T-cell (primary cell): Measurements from ENCODE around the gene NCMAP. TPM values are rescaled to one million over a fixed set of nuclear protein-coding genes. Genes with fewer than 3 reads are reported as not detected.

Experiments used
- ATAC-seq, 4 experiments: fragments of 200-7000 bp in 3 of 4; fragments of 150-1000 bp in 1 of 4; cut with Tn5 transposase; replicated peaks in 1 of 4; 1 replicate in 3 of 4; 2 replicates in 1 of 4; pipeline ENCODE4 v1.10.0; 2021; ENCODE audit warnings: moderate library complexity in 3 of 4, mild to moderate bottlenecking in 2 of 4, moderate number of reproducible peaks in 1 of 4
- CTCF ChIA-PET, 2 donors: fragments of 300-600 bp; sonication (Branson Sonifier 250); formaldehyde crosslinking; loops; one replicate each; lab custom pipeline; 2022; ENCODE audit warnings: antibody characterized with exemption in 2 of 2; lab: Charles Lee
- POLR2A ChIA-PET, 2 donors: fragments of 300-600 bp; sonication (Branson Sonifier 250); formaldehyde crosslinking; loops; one replicate each; lab custom pipeline; 2022; ENCODE audit warnings: antibody characterized with exemption in 2 of 2; lab: Charles Lee
- DNase-seq, 35 experiments: peaks; one replicate each; pipeline versions ENCODE4 v3.0.0 to v3.0.0-alpha.2; 2013 to 2023
- H3K27ac ChIP-seq: one replicate; pipeline ENCODE4 v1.5.1; 2013; ENCODE audit warnings: low read length
- H3K27me3 ChIP-seq, 2 experiments: replicated peaks in 1 of 2; 1 replicate in 1 of 2; 2 replicates in 1 of 2; pipeline versions ENCODE4 v1.6.1 to v1.7.0; 2013; ENCODE audit warnings: low read length in 1 of 2, mixed read lengths in 1 of 2; ENCODE audit not compliant: control insufficient read depth in 2 of 2, insufficient read depth in 2 of 2; ENCODE audit errors: extremely low read depth in 1 of 2
- H3K36me3 ChIP-seq, 2 donors: 1 replicate in 1 of 2; 2 replicates in 1 of 2; pipeline versions ENCODE4 v1.6.1 to v1.7.0; 2013; ENCODE audit warnings: low read length in 1 of 2; ENCODE audit not compliant: control insufficient read depth in 2 of 2, insufficient read depth in 1 of 2; ENCODE audit errors: extremely low read depth in 1 of 2
- H3K4me1 ChIP-seq, 2 experiments: 1 replicate in 1 of 2; 2 replicates in 1 of 2; pipeline versions ENCODE4 v1.6.1 to v1.7.0; 2013; ENCODE audit warnings: low read length in 2 of 2, mixed read lengths in 1 of 2; ENCODE audit not compliant: insufficient read depth in 2 of 2, control insufficient read depth in 1 of 2; ENCODE audit errors: extremely low read depth in 1 of 2
- H3K4me3 ChIP-seq, 2 donors: 1 replicate in 1 of 2; 2 replicates in 1 of 2; pipeline versions ENCODE4 v1.5.1 to v1.7.0; 2013; ENCODE audit warnings: mild to moderate bottlenecking in 2 of 2, low read length in 1 of 2, moderate library complexity in 1 of 2; ENCODE audit not compliant: control insufficient read depth in 1 of 2; ENCODE audit errors: extremely low read depth in 1 of 2
- H3K9me3 ChIP-seq: 2 replicates; pipeline ENCODE4 v1.7.0; 2013
- H3K27ac Mint-ChIP-seq, 2 donors: one replicate each; pipeline ENCODE4 v1.8.0; 2020 to 2021; ENCODE audit warnings: mild to moderate bottlenecking in 2 of 2, mixed read lengths in 2 of 2
- H3K27me3 Mint-ChIP-seq, 2 donors: one replicate each; pipeline ENCODE4 v1.8.0; 2021 to 2022; ENCODE audit warnings: mixed read lengths in 2 of 2
- H3K36me3 Mint-ChIP-seq: one replicate; pipeline ENCODE4 v1.8.0; 2021; ENCODE audit warnings: mixed read lengths
- H3K4me1 Mint-ChIP-seq, 3 donors: one replicate each; pipeline ENCODE4 v1.8.0; 2020 to 2022; ENCODE audit warnings: mixed read lengths in 3 of 3, mild to moderate bottlenecking in 1 of 3
- H3K4me3 Mint-ChIP-seq, 3 donors: one replicate each; pipeline ENCODE4 v1.8.0; 2020 to 2022; ENCODE audit warnings: mild to moderate bottlenecking in 3 of 3, mixed read lengths in 3 of 3, moderate library complexity in 3 of 3
- H3K9me3 Mint-ChIP-seq, 3 donors: one replicate each; pipeline ENCODE4 v1.8.0; 2020 to 2022; ENCODE audit warnings: mixed read lengths in 3 of 3
- WGBS: methylation state at CpG from one replicate; pipeline ENCODE4 v1.1.5; 2013; ENCODE audit warnings: missing lambda C conversion rate; ENCODE audit not compliant: insufficient coverage; 5-methylcytosine and 5-hydroxymethylcytosine counted together
- total RNA-seq, 35 experiments: library from RNA in 6 of 35; stranded (reverse) in 6 of 35; fragments of 120-200 nt in 1 of 35; gene quantifications; one replicate each; pipeline versions ENCODE4 v1.2.1 to v1.2.4 and lab custom pipeline; 2013 to 2026

NCMAP gene
- total RNA-seq, 5 donors from 2014 or later (not counting 1 experiment from before 2014, with no cell fraction given): 0.13 to 0.23 (median 0.19) TPM; not detected in 1

DNA sequence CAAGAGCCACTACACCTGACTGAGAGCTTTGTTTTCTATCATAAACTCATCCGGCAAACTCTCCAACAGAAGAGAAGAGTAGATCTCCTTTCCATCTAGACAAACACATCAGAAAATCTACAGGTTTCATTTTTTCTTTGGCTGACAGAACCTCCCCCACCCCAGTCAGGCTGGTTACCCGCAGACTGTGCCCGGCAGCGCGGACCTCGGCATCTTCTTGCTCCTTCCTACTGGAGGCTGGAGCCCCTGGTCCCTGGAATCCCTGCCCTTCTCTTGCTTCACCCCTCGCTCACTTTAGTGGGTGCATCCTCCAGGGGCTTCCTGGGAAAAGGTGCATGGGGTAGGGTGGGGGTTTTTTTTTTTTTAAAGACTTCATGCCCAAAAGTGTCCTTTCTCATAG is 23.0 kb downstream of the NCMAP start:
- 97% methylated on average over 6 of the region's 7 CpGs for WGBS
- ATAC-seq (no peak), DNase-seq (no peak)
- no peaks in the 10 kb centered on the region for H3K36me3 ChIP-seq
- peaks cover 0 to 10% of the 10 kb centered on the region in 2 experiments for H3K27me3 ChIP-seq
- no peaks in the 10 kb centered on the region for H3K9me3 ChIP-seq
- Mint-ChIP-seq H3K27me3 (no peaks in the 10 kb centered on the region), H3K36me3 (no peaks in the 10 kb centered on the region), H3K4me1 (no peaks in the 10 kb centered on the region), H3K9me3 (peaks cover 0 to 2% (median 0%) of the 10 kb centered on the region in 3 donors), H3K27ac (no peak overlapping the region), H3K4me3 (no peak overlapping the region)
- ChIA-PET POLR2A (interaction anchor here in 1 of 2 donors (0.6 kb wide), 1 partner anchor 1193 kb away, joined by 4 read pairs; no protein-coding TSS in a partner anchor), CTCF (interaction anchor here in 1 of 2 donors (0.9 to 1.7 kb wide), 2 partner anchors 8 to 9 kb away, joined by 4 to 8 read pairs; no protein-coding TSS in a partner anchor)
- H3K4me3 ChIP-seq: no peak overlapping the region
- H3K4me1 ChIP-seq: no peaks in the 10 kb centered on the region
- no peak overlapping the region for H3K27ac ChIP-seq

- 77% methylated on average over 7 of the region's 10 CpGs for WGBS
- peaks cover 0 to 2% (median 0%) of the 10 kb centered on the region in 3 donors for H3K9me3 Mint-ChIP-seq
- POLR2A ChIA-PET: interaction anchor here in 1 of 2 donors (0.7 kb wide), 1 partner anchor 12 kb away, joined by 3 read pairs; no protein-coding TSS in a partner anchor
- no peak for DNase-seq
- H3K9me3 ChIP-seq: no peaks in the 10 kb centered on the region
- H3K27me3 ChIP-seq: peaks cover 0 to 16% of the 10 kb centered on the region in 2 experiments
- no peaks in the 10 kb centered on the region for H3K4me1 Mint-ChIP-seq
- peaks cover 0 to 3% of the 10 kb centered on the region in 2 donors for H3K27me3 Mint-ChIP-seq
- no peak overlapping the region for H3K4me3 Mint-ChIP-seq
- H3K36me3 ChIP-seq: no peaks in the 10 kb centered on the region
- no peak overlapping the region for H3K27ac ChIP-seq
- CTCF ChIA-PET: interaction anchor here in 1 of 2 donors (0.5 kb wide), 1 partner anchor 59 kb away, joined by 5 read pairs; no protein-coding TSS in a partner anchor
- H3K4me3 ChIP-seq: no peak overlapping the region
- no peaks in the 10 kb centered on the region for H3K36me3 Mint-ChIP-seq
- ATAC-seq: no peak
- no peak overlapping the region for H3K27ac Mint-ChIP-seq
- H3K4me1 ChIP-seq: no peaks in the 10 kb centered on the region
These were observed 24.9 kb downstream of the NCMAP start for GRCh38 chr1:24580756-24581155.

- ChIA-PET POLR2A (no interaction called here), CTCF (interaction anchor here in 1 of 2 donors (0.8 to 1.2 kb wide), 4 partner anchors 12 to 385 kb away, joined by 3 read pairs; partner anchors contain the start of gene NIPAL3)
- no peak overlapping the region for H3K4me3 Mint-ChIP-seq
- 5% methylated on average over 3 of the region's 6 CpGs for WGBS
- peaks cover 0 to 5% of the 10 kb centered on the region in 2 donors for H3K27me3 Mint-ChIP-seq
- Histone ChIP-seq H3K4me1 (no peaks in the 10 kb centered on the region), H3K9me3 (no peaks in the 10 kb centered on the region), H3K36me3 (no peaks in the 10 kb centered on the region), H3K4me3 (no peak overlapping the region), H3K27ac (no peak overlapping the region), H3K27me3 (peaks cover 0 to 16% of the 10 kb centered on the region in 2 experiments)
- H3K27ac Mint-ChIP-seq: no peak overlapping the region
- DNase-seq (no peak), ATAC-seq (no peak)
- H3K9me3 Mint-ChIP-seq: peaks cover 0 to 1% (median 0%) of the 10 kb centered on the region in 3 donors
- no peaks in the 10 kb centered on the region for H3K36me3 Mint-ChIP-seq
- peaks cover 6 to 9% (median 8%) of the 10 kb centered on the region in 3 donors for H3K4me1 Mint-ChIP-seq
These were observed 28.3 kb downstream of the NCMAP start for GRCh38 chr1:24584171-24584647.

GRCh38 chr1:24586119-24586518 is 30.2 kb downstream of the NCMAP start:
- H3K4me1 ChIP-seq: no peaks in the 10 kb centered on the region
- H3K36me3 Mint-ChIP-seq: no peaks in the 10 kb centered on the region
- peaks cover 6 to 9% (median 8%) of the 10 kb centered on the region in 3 donors for H3K4me1 Mint-ChIP-seq
- no peak overlapping the region for H3K4me3 ChIP-seq
- no peaks in the 10 kb centered on the region for H3K36me3 ChIP-seq
- no peak overlapping the region for H3K27ac Mint-ChIP-seq
- no peaks in the 10 kb centered on the region for H3K9me3 Mint-ChIP-seq
- no peak overlapping the region for H3K27ac ChIP-seq
- no peak for ATAC-seq
- CTCF ChIA-PET: interaction anchor here (0.6 to 3.2 kb wide), 19 partner anchors 8 to 387 kb away, joined by 3 to 37 read pairs (median 6); partner anchors contain the start of genes NIPAL3 (in 1 of the 2) and RCAN3 (in 1 of the 2)
- H3K9me3 ChIP-seq: no peaks in the 10 kb centered on the region
- peaks cover 0 to 11% of the 10 kb centered on the region in 2 experiments for H3K27me3 ChIP-seq
- H3K4me3 Mint-ChIP-seq: no peak overlapping the region
- 88% methylated on average over 9 of the region's 10 CpGs for WGBS
- peaks cover 0 to 5% of the 10 kb centered on the region in 2 donors for H3K27me3 Mint-ChIP-seq
- no peak for DNase-seq
- POLR2A ChIA-PET: no interaction called here

GRCh38 chr1:24586970-24587820 is 31.3 kb downstream of the NCMAP start:
- peak overlapping the region; percentile 79 to 86 for H3K27ac Mint-ChIP-seq
- H3K36me3 ChIP-seq: no peaks in the 10 kb centered on the region
- WGBS: 20% methylated on average over 1 of the region's 9 CpGs
- peak in 33 of 35 experiments; percentile 12 to 88 (median 50) for DNase-seq
- H3K36me3 Mint-ChIP-seq: no peaks in the 10 kb centered on the region
- ChIA-PET CTCF (interaction anchor here (0.6 to 3.2 kb wide), 39 partner anchors 9 to 405 kb away, joined by 3 to 37 read pairs (median 4); partner anchors contain the start of genes NIPAL3 (in 1 of the 2), RCAN3 (in 1 of the 2) and STPG1 (in 1 of the 2)), POLR2A (interaction anchor here (0.6 to 0.7 kb wide), 5 partner anchors 50 to 158 kb away, joined by 3 to 9 read pairs (median 5); partner anchors contain the start of gene CLIC4 (in 1 of the 2))
- H3K4me1 Mint-ChIP-seq: peaks cover 6 to 9% (median 8%) of the 10 kb centered on the region in 3 donors
- peaks cover 0 to 7% of the 10 kb centered on the region in 2 donors for H3K27me3 Mint-ChIP-seq
- no peaks in the 10 kb centered on the region for H3K9me3 ChIP-seq
- H3K4me3 ChIP-seq: no peak overlapping the region
- ATAC-seq: peak; percentile 96 to 99 (median 98)
- H3K4me1 ChIP-seq: no peaks in the 10 kb centered on the region
- no peaks in the 10 kb centered on the region for H3K9me3 Mint-ChIP-seq
- H3K27me3 ChIP-seq: peaks cover 0 to 17% of the 10 kb centered on the region in 2 experiments
- H3K4me3 Mint-ChIP-seq: no peak overlapping the region
- H3K27ac ChIP-seq: peak overlapping the region; percentile 43

DNA sequence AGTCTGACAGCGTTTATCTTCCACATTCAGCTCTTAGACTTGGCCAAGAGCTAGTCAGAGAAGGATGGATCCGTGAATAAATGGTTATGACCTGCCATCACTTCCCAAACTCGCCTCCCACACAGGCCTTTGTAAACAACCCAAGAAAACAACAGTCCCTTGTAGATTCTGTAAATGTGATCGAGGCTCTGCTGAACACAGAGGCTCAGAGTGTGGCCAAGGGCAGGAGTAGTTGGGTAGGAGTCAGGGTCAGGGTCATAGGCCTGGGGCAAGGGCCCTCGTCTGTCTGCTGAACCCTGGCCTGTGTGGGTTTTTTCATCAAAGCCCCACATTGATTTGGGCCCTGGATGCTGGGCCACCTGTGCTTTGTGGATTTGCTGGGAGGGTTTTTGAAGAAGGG is 32.7 kb downstream of the NCMAP start:
- CTCF ChIA-PET: interaction anchor here in 1 of 2 donors (2.3 to 3.2 kb wide), 4 partner anchors 52 to 390 kb away, joined by 16 to 37 read pairs (median 26); partner anchors contain the start of gene NIPAL3
- peaks cover 0 to 7% of the 10 kb centered on the region in 2 donors for H3K27me3 Mint-ChIP-seq
- POLR2A ChIA-PET: no interaction called here
- ATAC-seq (no peak), DNase-seq (no peak)
- Histone ChIP-seq H3K36me3 (no peaks in the 10 kb centered on the region), H3K4me3 (no peak overlapping the region), H3K27ac (no peak overlapping the region), H3K27me3 (peaks cover 0 to 16% of the 10 kb centered on the region in 2 experiments), H3K9me3 (no peaks in the 10 kb centered on the region), H3K4me1 (no peaks in the 10 kb centered on the region)
- WGBS: 63% methylated on average over 3 of the region's 5 CpGs
- H3K4me1 Mint-ChIP-seq: peaks cover 6 to 9% (median 8%) of the 10 kb centered on the region in 3 donors
- no peak overlapping the region for H3K4me3 Mint-ChIP-seq
- H3K27ac Mint-ChIP-seq: no peak overlapping the region
- no peaks in the 10 kb centered on the region for H3K9me3 Mint-ChIP-seq
- H3K36me3 Mint-ChIP-seq: no peaks in the 10 kb centered on the region
